ENCODE data around the gene ELF1. TPM values are rescaled to one million over a fixed set of nuclear protein-coding genes. Genes with fewer than 3 reads are reported as not detected.

ELF1 gene
- total RNA-seq, 4 donors from 2014 or later = 54.6 to 118 (median 98.6) TPM

DNA sequence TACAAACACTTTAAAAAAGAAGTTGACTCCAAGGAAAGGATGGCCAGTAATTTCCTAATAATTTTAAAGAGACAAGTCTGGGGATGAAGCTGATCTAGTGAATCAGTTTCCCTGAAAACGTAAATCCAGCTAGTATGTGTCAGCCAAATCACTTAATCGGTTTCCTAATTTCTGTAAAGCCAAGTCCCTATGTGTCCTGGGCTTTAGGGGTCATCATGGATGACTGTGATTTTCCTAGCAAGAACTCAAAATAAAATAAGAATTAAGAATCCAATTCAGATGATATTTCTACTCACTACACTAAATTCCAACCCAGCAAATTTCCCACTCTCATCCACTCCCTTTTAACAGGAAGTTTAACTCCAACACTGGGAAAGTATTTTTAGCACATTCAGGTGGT lies 35.9 kb downstream of the ELF1 start:
- H3K27me3 ChIP-seq = no peaks in the 10 kb centered on the region
- WGBS, 2 donors = 31 to 37% methylated on average over 2 of the region's 2 CpGs
- H3K36me3 ChIP-seq = no peaks in the 10 kb centered on the region
- peaks cover 0 to 75% (median 37%) of the 10 kb centered on the region in 4 donors for H3K4me1 ChIP-seq
- no peaks in the 10 kb centered on the region for H3K9me3 ChIP-seq
- DNase-seq (ENCODE audit: low spot score in 2 of 2) = no peak
- H3K4me3 ChIP-seq = peak overlapping the region in 1 of 4 donors; percentile 1
- no peak for TF ChIP-seq POLR2A (IDR thresholded peaks at IDR 0.05)
- no peak for TF ChIP-seq EP300 (IDR thresholded peaks at IDR 0.05)
- TF ChIP-seq, protein P1, sequence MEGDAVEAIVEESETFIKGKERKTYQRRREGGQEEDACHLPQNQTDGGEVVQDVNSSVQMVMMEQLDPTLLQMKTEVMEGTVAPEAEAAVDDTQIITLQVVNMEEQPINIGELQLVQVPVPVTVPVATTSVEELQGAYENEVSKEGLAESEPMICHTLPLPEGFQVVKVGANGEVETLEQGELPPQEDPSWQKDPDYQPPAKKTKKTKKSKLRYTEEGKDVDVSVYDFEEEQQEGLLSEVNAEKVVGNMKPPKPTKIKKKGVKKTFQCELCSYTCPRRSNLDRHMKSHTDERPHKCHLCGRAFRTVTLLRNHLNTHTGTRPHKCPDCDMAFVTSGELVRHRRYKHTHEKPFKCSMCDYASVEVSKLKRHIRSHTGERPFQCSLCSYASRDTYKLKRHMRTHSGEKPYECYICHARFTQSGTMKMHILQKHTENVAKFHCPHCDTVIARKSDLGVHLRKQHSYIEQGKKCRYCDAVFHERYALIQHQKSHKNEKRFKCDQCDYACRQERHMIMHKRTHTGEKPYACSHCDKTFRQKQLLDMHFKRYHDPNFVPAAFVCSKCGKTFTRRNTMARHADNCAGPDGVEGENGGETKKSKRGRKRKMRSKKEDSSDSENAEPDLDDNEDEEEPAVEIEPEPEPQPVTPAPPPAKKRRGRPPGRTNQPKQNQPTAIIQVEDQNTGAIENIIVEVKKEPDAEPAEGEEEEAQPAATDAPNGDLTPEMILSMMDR (IDR thresholded peaks at IDR 0.05) = no peak
- H3K27ac ChIP-seq = peak overlapping the region; percentile 34 to 86 (median 82)

DNA sequence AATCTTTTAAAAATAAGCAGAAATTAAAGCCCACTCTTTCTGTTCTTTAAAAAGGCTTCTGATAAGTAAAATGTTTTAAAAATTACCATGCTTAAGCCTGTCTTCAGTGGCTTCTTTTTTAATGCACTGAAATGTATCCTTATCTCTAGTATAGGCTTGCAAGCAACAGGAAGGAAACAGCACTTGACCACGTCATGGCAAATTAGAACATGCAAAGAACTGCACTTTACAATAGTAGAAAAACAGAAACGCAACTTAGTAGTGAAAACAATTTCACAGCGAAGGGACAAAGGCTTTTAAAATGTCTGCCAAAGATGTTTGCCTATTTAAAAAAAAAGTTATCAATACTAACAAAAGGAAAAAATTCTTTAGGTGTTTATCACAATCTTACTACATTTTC lies 36.3 kb downstream of the ELF1 start:
- H3K36me3 ChIP-seq = no peaks in the 10 kb centered on the region
- 7 to 14% methylated on average over 3 of the region's 3 CpGs for WGBS, 2 donors
- H3K4me1 ChIP-seq = peaks cover 0 to 75% (median 37%) of the 10 kb centered on the region in 4 donors
- no peaks in the 10 kb centered on the region for H3K27me3 ChIP-seq
- TF ChIP-seq EP300 (IDR thresholded peaks at IDR 0.05) = peak; percentile 83 to 84
- TF ChIP-seq POLR2A (IDR thresholded peaks at IDR 0.05) = peak in 1 of 2 donors; percentile 56
- TF ChIP-seq, protein P1 (IDR thresholded peaks at IDR 0.05) = no peak
- H3K9me3 ChIP-seq = no peaks in the 10 kb centered on the region
- H3K4me3 ChIP-seq = peak overlapping the region in 3 of 4 donors; percentile 6 to 39 (median 31)
- H3K27ac ChIP-seq = peak overlapping the region; percentile 34 to 86 (median 82)
- DNase-seq (ENCODE audit: low spot score in 2 of 2) = peak in 1 of 2 donors; percentile 41

DNA sequence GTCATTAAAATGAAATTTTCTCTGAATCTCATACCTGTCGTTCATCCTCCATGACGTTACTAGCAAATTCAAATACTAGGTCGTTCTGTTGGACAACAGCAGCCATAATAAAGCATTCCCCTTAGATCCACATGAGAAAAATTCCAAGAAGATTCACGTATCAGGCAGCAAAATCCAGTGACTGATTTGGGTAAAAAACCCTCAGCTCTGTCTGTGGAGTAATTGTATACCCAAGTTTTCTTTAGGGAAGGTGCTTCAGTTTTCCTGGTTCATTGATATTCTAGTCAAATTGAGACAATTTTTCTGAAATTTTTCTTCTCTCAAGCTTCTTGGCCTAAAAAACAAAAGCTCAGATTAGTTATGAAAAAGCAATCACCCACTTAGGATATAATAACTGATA lies 37.2 kb downstream of the ELF1 start:
- TF ChIP-seq, protein P1 (IDR thresholded peaks at IDR 0.05) = no peak
- no peak for TF ChIP-seq POLR2A (IDR thresholded peaks at IDR 0.05)
- TF ChIP-seq EP300 (IDR thresholded peaks at IDR 0.05) = no peak
- peak overlapping the region in 3 of 4 donors; percentile 15 to 39 (median 31) for H3K4me3 ChIP-seq
- H3K9me3 ChIP-seq = no peaks in the 10 kb centered on the region
- H3K27ac ChIP-seq = peak overlapping the region; percentile 34 to 86 (median 82)
- no peaks in the 10 kb centered on the region for H3K27me3 ChIP-seq
- DNase-seq (ENCODE audit: low spot score in 2 of 2) = no peak
- WGBS, 2 donors = 67 to 72% methylated on average over 4 of the region's 4 CpGs
- H3K36me3 ChIP-seq = no peaks in the 10 kb centered on the region
- H3K4me1 ChIP-seq = peaks cover 0 to 79% (median 40%) of the 10 kb centered on the region in 4 donors

DNA sequence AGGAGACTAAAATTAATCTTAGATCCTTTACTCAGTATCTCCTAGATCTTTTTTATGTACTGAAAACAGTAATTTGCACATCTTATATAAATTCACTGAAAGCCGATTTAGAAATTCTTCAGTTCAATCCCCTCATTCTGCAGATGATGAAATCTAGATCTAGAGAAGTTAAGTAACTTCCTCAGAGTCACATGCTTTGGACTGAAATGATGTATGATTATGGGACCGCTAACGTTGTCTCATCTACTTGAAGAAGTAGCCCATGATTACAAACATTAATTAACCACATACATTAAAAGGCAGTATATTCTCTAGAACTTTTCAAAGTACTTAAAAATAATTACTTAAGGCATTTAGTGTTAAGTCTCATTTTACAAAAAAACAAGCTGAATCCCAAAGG lies 37.8 kb downstream of the ELF1 start:
- DNase-seq (ENCODE audit: low spot score in 2 of 2) = no peak
- Histone ChIP-seq H3K27me3 (no peaks in the 10 kb centered on the region), H3K36me3 (no peaks in the 10 kb centered on the region), H3K27ac (peak overlapping the region; percentile 34 to 86 (median 82)), H3K9me3 (no peaks in the 10 kb centered on the region), H3K4me1 (peaks cover 0 to 80% (median 38%) of the 10 kb centered on the region in 4 donors), H3K4me3 (peak overlapping the region in 3 of 4 donors; percentile 15 to 39 (median 31))
- 75 to 81% methylated on average over 3 of the region's 3 CpGs for WGBS, 2 donors
- TF ChIP-seq EP300 (IDR thresholded peaks at IDR 0.05) = peak in 1 of 2 donors; percentile 63
- TF ChIP-seq, protein P1 (IDR thresholded peaks at IDR 0.05) = no peak

DNA sequence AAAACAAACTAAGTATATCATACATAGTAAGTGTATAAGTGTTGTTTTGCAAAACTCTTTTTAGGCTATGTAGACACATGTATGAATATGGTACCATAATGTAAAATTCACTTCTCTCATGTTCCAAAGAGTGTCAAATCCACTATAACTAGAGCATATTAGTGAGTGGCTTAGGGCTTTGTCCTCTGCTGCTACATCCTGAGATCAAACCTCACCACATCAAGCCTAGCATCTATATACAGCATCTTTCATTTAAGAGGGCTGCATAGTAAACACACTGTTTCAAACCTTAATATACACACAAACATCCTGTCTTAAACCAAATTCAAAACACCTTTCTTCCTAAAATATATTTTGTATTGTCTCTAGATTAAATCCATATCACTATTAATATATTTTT lies 38.7 kb downstream of the ELF1 start:
- no peaks in the 10 kb centered on the region for H3K9me3 ChIP-seq
- peaks cover 0 to 80% (median 35%) of the 10 kb centered on the region in 4 donors for H3K4me1 ChIP-seq
- DNase-seq (ENCODE audit: low spot score in 2 of 2) = no peak
- TF ChIP-seq EP300 (IDR thresholded peaks at IDR 0.05) = no peak
- TF ChIP-seq, protein P1 (IDR thresholded peaks at IDR 0.05) = no peak
- TF ChIP-seq POLR2A (IDR thresholded peaks at IDR 0.05) = no peak
- H3K27me3 ChIP-seq = no peaks in the 10 kb centered on the region
- H3K36me3 ChIP-seq = no peaks in the 10 kb centered on the region
- peak overlapping the region in 3 of 4 donors; percentile 80 to 86 (median 85) for H3K27ac ChIP-seq
- H3K4me3 ChIP-seq = peak overlapping the region in 2 of 4 donors; percentile 31 to 39

All from tibial nerve (tissue), 4 donors.